HepG2 (cell line): ENCODE data around the gene MED1.

Source experiments
- IRX3 ChIP-seq: sonication (generic); formaldehyde crosslinking; IDR thresholded peaks from 2 replicates; pipeline ENCODE4 v1.8.1; 2023; ENCODE audit warnings: mild to moderate bottlenecking, low read depth, missing genetic modification reagents, borderline replicate concordance
- WIZ ChIP-seq: sonication (generic); formaldehyde crosslinking; IDR thresholded peaks from 2 replicates; pipeline ENCODE4 v1.5.1; 2020; ENCODE audit warnings: mild to moderate bottlenecking, missing genetic modification reagents
- ZBTB8A ChIP-seq: sonication (generic); formaldehyde crosslinking; IDR thresholded peaks from 2 replicates; pipeline ENCODE4 v1.4.0; 2020; ENCODE audit warnings: mild to moderate bottlenecking, low read depth, missing genetic modification reagents, borderline replicate concordance

- TF ChIP-seq WIZ (CRISPR knock-in tag) (no peak), IRX3 (no peak), ZBTB8A (CRISPR knock-in tag) (no peak)
Observed at GRCh38 chr17:39391448-39391847, 59.6 kb downstream of the MED1 start.
